AG10803 (cell line): ENCODE measurements around the gene SKIC8.

Source experiments
- DNase-seq: peaks from one replicate; pipeline ENCODE4 v3.0.0; 2010; ENCODE audit warnings: low read depth
- H3K4me3 ChIP-seq: 2 replicates; pipeline ENCODE4 v1.5.1; 2011; ENCODE audit warnings: mild to moderate bottlenecking, low read length, control low read depth
- CTCF ChIP-seq: conservative IDR thresholded peaks from 2 replicates; pipeline ENCODE4 v1.5.1; 2011; ENCODE audit warnings: mild to moderate bottlenecking, low read length, control low read depth, inconsistent platforms

Gene SKIC8

GRCh38 chr15:78315686-78316282 is 16.4 kb upstream of the SKIC8 start:
- peak; percentile 39 for TF ChIP-seq CTCF
- H3K4me3 ChIP-seq: no peak overlapping the region
- no peak for DNase-seq

GRCh38 chr15:78314181-78314581 is 14.8 kb upstream of the SKIC8 start:
- H3K4me3 ChIP-seq: no peak overlapping the region
- DNase-seq: no peak
- no peak for TF ChIP-seq CTCF

- H3K4me3 ChIP-seq: no peak overlapping the region
- TF ChIP-seq CTCF: no peak
- DNase-seq: no peak
These were observed 14.0 kb upstream of the SKIC8 start for GRCh38 chr15:78313383-78313782.

- no peak for TF ChIP-seq CTCF
These were observed 13.5 kb upstream of the SKIC8 start for GRCh38 chr15:78312957-78313356.

GRCh38 chr15:78312536-78312935 is 13.1 kb upstream of the SKIC8 start:
- TF ChIP-seq CTCF: no peak
- no peak overlapping the region for H3K4me3 ChIP-seq
- no peak for DNase-seq

More at GRCh38 chr15:78312957-78313356, 13.5 kb upstream of the SKIC8 start:
- H3K4me3 ChIP-seq: no peak overlapping the region
- no peak for DNase-seq

GRCh38 chr15:78311292-78311691 is 11.9 kb upstream of the SKIC8 start:
- TF ChIP-seq CTCF: no peak

GRCh38 chr15:78308422-78309032 is 9.1 kb upstream of the SKIC8 start:
- no peak overlapping the region for H3K4me3 ChIP-seq
- TF ChIP-seq CTCF: peak; percentile 98
- peak; percentile 58 for DNase-seq

More at GRCh38 chr15:78311292-78311691, 11.9 kb upstream of the SKIC8 start:
- DNase-seq: no peak
- H3K4me3 ChIP-seq: no peak overlapping the region
